HG03097 (cell line): ENCODE data around the gene TRIP13.
"Not testable (repeated sequence)": the region's sequence is repeated elsewhere in the genome, so short reads cannot be mapped to it uniquely, and the experiment has no call there.

Experiments
- ATAC-seq: cut with Tn5 transposase; IDR thresholded peaks from one replicate; pipeline ENCODE4 v1.9.1; 2021; ENCODE audit not compliant: unreplicated experiment, low FRiP score

TRIP13 gene

GRCh38 chr5:871596-872298, 20.9 kb upstream of the TRIP13 start:
- no peak for ATAC-seq

- ATAC-seq: no peak
Measured at GRCh38 chr5:872301-872700, 20.4 kb upstream of the TRIP13 start.

GRCh38 chr5:873328-873727, 19.4 kb upstream of the TRIP13 start:
- ATAC-seq: no peak

GRCh38 chr5:875931-876330, 16.8 kb upstream of the TRIP13 start:
- no peak for ATAC-seq

- no peak for ATAC-seq
Measured at GRCh38 chr5:876398-877365, 16.0 kb upstream of the TRIP13 start.

GRCh38 chr5:878125-878524, 14.6 kb upstream of the TRIP13 start:
- no peak for ATAC-seq

- not testable (repeated sequence) for ATAC-seq
Measured at GRCh38 chr5:878677-879076, 14.0 kb upstream of the TRIP13 start.

GRCh38 chr5:880816-881550, 11.7 kb upstream of the TRIP13 start:
- ATAC-seq: no peak

- no peak for ATAC-seq
Measured at GRCh38 chr5:881551-881935, 11.1 kb upstream of the TRIP13 start.

GRCh38 chr5:882253-883183, 10.2 kb upstream of the TRIP13 start:
- no peak for ATAC-seq

- no peak for ATAC-seq
Measured at GRCh38 chr5:883475-884181, 9.1 kb upstream of the TRIP13 start.

- no peak for ATAC-seq
Measured at GRCh38 chr5:884345-885126, 8.1 kb upstream of the TRIP13 start.

GRCh38 chr5:885127-885442, 7.6 kb upstream of the TRIP13 start:
- ATAC-seq: no peak

GRCh38 chr5:885529-885928, 7.2 kb upstream of the TRIP13 start:
- ATAC-seq: no peak

GRCh38 chr5:886036-886435, 6.6 kb upstream of the TRIP13 start:
- no peak for ATAC-seq

GRCh38 chr5:886716-887325, 5.9 kb upstream of the TRIP13 start:
- no peak for ATAC-seq

GRCh38 chr5:887947-888637, 4.6 kb upstream of the TRIP13 start:
- no peak for ATAC-seq

- ATAC-seq: no peak
Measured at GRCh38 chr5:888638-889035, 4.0 kb upstream of the TRIP13 start.
